HG02588 (cell line): ENCODE measurements around the gene AGAP3.

Experiments
- ATAC-seq: cut with Tn5 transposase; IDR thresholded peaks from one replicate; pipeline ENCODE4 v1.9.1; 2021; ENCODE audit warnings: mild to moderate bottlenecking, moderate library complexity; ENCODE audit not compliant: unreplicated experiment

AGAP3 gene

GRCh38 chr7:151073990-151074389 is 12.3 kb upstream of the AGAP3 start:
- no peak for ATAC-seq

- ATAC-seq = no peak
These were observed 11.2 kb upstream of the AGAP3 start for GRCh38 chr7:151074817-151075661.

- ATAC-seq = no peak
These were observed 10.7 kb upstream of the AGAP3 start for GRCh38 chr7:151075662-151075971.

GRCh38 chr7:151075978-151076426 is 10.3 kb upstream of the AGAP3 start:
- no peak for ATAC-seq

GRCh38 chr7:151076863-151077704 is 9.2 kb upstream of the AGAP3 start:
- no peak for ATAC-seq

- ATAC-seq = no peak
These were observed 8.5 kb upstream of the AGAP3 start for GRCh38 chr7:151077705-151078232.

GRCh38 chr7:151078233-151079040 is 7.8 kb upstream of the AGAP3 start:
- ATAC-seq = no peak

GRCh38 chr7:151079199-151079910 is 6.9 kb upstream of the AGAP3 start:
- ATAC-seq = no peak

- ATAC-seq = no peak
These were observed 6.2 kb upstream of the AGAP3 start for GRCh38 chr7:151080067-151080521.

- peak; percentile 72 for ATAC-seq
These were observed 5.6 kb upstream of the AGAP3 start, which contains the start of gene FASTK for GRCh38 chr7:151080522-151081169. FASTK (minus strand) TSS chr7:151080809; CDS start chr7:151080766, 43 bp downstream.

GRCh38 chr7:151081170-151082101 is 4.8 kb upstream of the AGAP3 start:
- ATAC-seq = no peak

GRCh38 chr7:151082141-151083070 is 3.9 kb upstream of the AGAP3 start:
- no peak for ATAC-seq

GRCh38 chr7:151083071-151083823 is 3.0 kb upstream of the AGAP3 start, which contains the start of gene TMUB1:
TMUB1 (minus strand) TSS chr7:151083493; CDS start chr7:151082563, 930 bp downstream.
- peak; percentile 52 for ATAC-seq

GRCh38 chr7:151083824-151084160 is 2.5 kb upstream of the AGAP3 start:
- no peak for ATAC-seq

- ATAC-seq = no peak
These were observed 965 bp upstream of the AGAP3 start for GRCh38 chr7:151085329-151085690.

- no peak for ATAC-seq
These were observed 548 bp downstream of the AGAP3 start for GRCh38 chr7:151086802-151087244.
